ENCODE data around the gene MIEN1. TPM values are rescaled to one million over a fixed set of nuclear protein-coding genes. Genes with fewer than 3 reads are reported as not detected.
A peak's percentile ranks its signal among the peaks of the same experiment; 100 is the strongest.

The MIEN1 gene
- total RNA-seq, 1 donor: 14.8 TPM

- peak; percentile 90 for DNase-seq (ENCODE audit: insufficient read length, low spot score, missing footprints)
- Histone ChIP-seq H4K20me1 (ENCODE audit: insufficient read depth, low read length) (no peaks in the 10 kb centered on the region), H3K4me2 (ENCODE audit: insufficient read depth, low read length) (peak overlapping the region; percentile 92), H3K79me2 (ENCODE audit: insufficient read depth, low read length) (no peaks in the 10 kb centered on the region), H3K4me3 (ENCODE audit: insufficient read depth, low read length) (peak overlapping the region; percentile 84), H3K9me3 (ENCODE audit: low read depth, low read length) (no peaks in the 10 kb centered on the region), H2AFZ (ENCODE audit: low read length) (peak overlapping the region; percentile 93), H3K27ac (ENCODE audit: low read depth, low read length) (peak overlapping the region; percentile 17), H3K36me3 (ENCODE audit: insufficient read depth, low read length) (no peaks in the 10 kb centered on the region), H3K27me3 (ENCODE audit: insufficient read depth, low read length) (peaks cover 11% of the 10 kb centered on the region), H3K4me1 (ENCODE audit: insufficient read depth, low read length) (peaks cover 5% of the 10 kb centered on the region)
- TF ChIP-seq CTCF (IDR thresholded peaks at IDR 0.05; ENCODE audit: extremely low read depth, low read depth, low read length): no peak
Measured at GRCh38 chr17:39753514-39754160, 23.3 kb upstream of the MIEN1 start.

GRCh38 chr17:39752241-39752881 lies 22.0 kb upstream of the MIEN1 start:
- no peak overlapping the region for H3K27ac ChIP-seq (ENCODE audit: low read depth, low read length)
- H3K79me2 ChIP-seq (ENCODE audit: insufficient read depth, low read length): no peaks in the 10 kb centered on the region
- DNase-seq (ENCODE audit: insufficient read length, low spot score, missing footprints): peak; percentile 64
- no peak overlapping the region for H3K4me3 ChIP-seq (ENCODE audit: insufficient read depth, low read length)
- no peaks in the 10 kb centered on the region for H3K36me3 ChIP-seq (ENCODE audit: insufficient read depth, low read length)
- H3K9me3 ChIP-seq (ENCODE audit: low read depth, low read length): no peaks in the 10 kb centered on the region
- no peaks in the 10 kb centered on the region for H4K20me1 ChIP-seq (ENCODE audit: insufficient read depth, low read length)
- peaks cover 3% of the 10 kb centered on the region for H3K27me3 ChIP-seq (ENCODE audit: insufficient read depth, low read length)
- TF ChIP-seq CTCF (IDR thresholded peaks at IDR 0.05; ENCODE audit: extremely low read depth, low read depth, low read length): no peak
- no peak overlapping the region for H2AFZ ChIP-seq (ENCODE audit: low read length)
- peaks cover 5% of the 10 kb centered on the region for H3K4me1 ChIP-seq (ENCODE audit: insufficient read depth, low read length)
- no peak overlapping the region for H3K4me2 ChIP-seq (ENCODE audit: insufficient read depth, low read length)

- peaks cover 3% of the 10 kb centered on the region for H3K27me3 ChIP-seq (ENCODE audit: insufficient read depth, low read length)
- no peaks in the 10 kb centered on the region for H3K9me3 ChIP-seq (ENCODE audit: low read depth, low read length)
- no peak overlapping the region for H3K4me3 ChIP-seq (ENCODE audit: insufficient read depth, low read length)
- no peak overlapping the region for H3K27ac ChIP-seq (ENCODE audit: low read depth, low read length)
- no peaks in the 10 kb centered on the region for H3K79me2 ChIP-seq (ENCODE audit: insufficient read depth, low read length)
- H3K4me1 ChIP-seq (ENCODE audit: insufficient read depth, low read length): peaks cover 5% of the 10 kb centered on the region
- no peak overlapping the region for H3K4me2 ChIP-seq (ENCODE audit: insufficient read depth, low read length)
- no peaks in the 10 kb centered on the region for H3K36me3 ChIP-seq (ENCODE audit: insufficient read depth, low read length)
- DNase-seq (ENCODE audit: insufficient read length, low spot score, missing footprints): peak; percentile 76
- H2AFZ ChIP-seq (ENCODE audit: low read length): no peak overlapping the region
- H4K20me1 ChIP-seq (ENCODE audit: insufficient read depth, low read length): no peaks in the 10 kb centered on the region
- no peak for TF ChIP-seq CTCF (IDR thresholded peaks at IDR 0.05; ENCODE audit: extremely low read depth, low read depth, low read length)
Measured at GRCh38 chr17:39751637-39752036, 21.3 kb upstream of the MIEN1 start.

GRCh38 chr17:39751016-39751543 lies 20.7 kb upstream of the MIEN1 start:
- H3K4me1 ChIP-seq (ENCODE audit: insufficient read depth, low read length): peaks cover 5% of the 10 kb centered on the region
- H3K4me3 ChIP-seq (ENCODE audit: insufficient read depth, low read length): no peak overlapping the region
- H3K36me3 ChIP-seq (ENCODE audit: insufficient read depth, low read length): no peaks in the 10 kb centered on the region
- TF ChIP-seq CTCF (IDR thresholded peaks at IDR 0.05; ENCODE audit: extremely low read depth, low read depth, low read length): no peak
- no peak overlapping the region for H2AFZ ChIP-seq (ENCODE audit: low read length)
- H3K4me2 ChIP-seq (ENCODE audit: insufficient read depth, low read length): no peak overlapping the region
- no peaks in the 10 kb centered on the region for H3K9me3 ChIP-seq (ENCODE audit: low read depth, low read length)
- DNase-seq (ENCODE audit: insufficient read length, low spot score, missing footprints): peak; percentile 56
- no peak overlapping the region for H3K27ac ChIP-seq (ENCODE audit: low read depth, low read length)
- peaks cover 1% of the 10 kb centered on the region for H3K27me3 ChIP-seq (ENCODE audit: insufficient read depth, low read length)
- no peaks in the 10 kb centered on the region for H3K79me2 ChIP-seq (ENCODE audit: insufficient read depth, low read length)
- no peaks in the 10 kb centered on the region for H4K20me1 ChIP-seq (ENCODE audit: insufficient read depth, low read length)

Measured in osteoblast (primary cell).